Suprapubic skin (tissue), 3 donors: ENCODE data around the gene PHC3.

Source experiments
- EP300 ChIP-seq: sonication (generic); formaldehyde crosslinking; IDR thresholded peaks from one replicate; pipeline ENCODE4 v1.6.1; 2017; ENCODE audit warnings: antibody characterized with exemption
- TF ChIP-seq, protein P1 (sequence below), 2 donors: fragments of 200-600 bp in 1 of 2; fragments of 450-650 bp in 1 of 2; sonication (generic) in 1 of 2; IDR thresholded peaks; one replicate each; pipeline ENCODE4 v1.5.1; 2016 to 2019; ENCODE audit warnings: antibody characterized with exemption in 2 of 2, mild to moderate bottlenecking in 1 of 2, moderate library complexity in 1 of 2

DNA sequence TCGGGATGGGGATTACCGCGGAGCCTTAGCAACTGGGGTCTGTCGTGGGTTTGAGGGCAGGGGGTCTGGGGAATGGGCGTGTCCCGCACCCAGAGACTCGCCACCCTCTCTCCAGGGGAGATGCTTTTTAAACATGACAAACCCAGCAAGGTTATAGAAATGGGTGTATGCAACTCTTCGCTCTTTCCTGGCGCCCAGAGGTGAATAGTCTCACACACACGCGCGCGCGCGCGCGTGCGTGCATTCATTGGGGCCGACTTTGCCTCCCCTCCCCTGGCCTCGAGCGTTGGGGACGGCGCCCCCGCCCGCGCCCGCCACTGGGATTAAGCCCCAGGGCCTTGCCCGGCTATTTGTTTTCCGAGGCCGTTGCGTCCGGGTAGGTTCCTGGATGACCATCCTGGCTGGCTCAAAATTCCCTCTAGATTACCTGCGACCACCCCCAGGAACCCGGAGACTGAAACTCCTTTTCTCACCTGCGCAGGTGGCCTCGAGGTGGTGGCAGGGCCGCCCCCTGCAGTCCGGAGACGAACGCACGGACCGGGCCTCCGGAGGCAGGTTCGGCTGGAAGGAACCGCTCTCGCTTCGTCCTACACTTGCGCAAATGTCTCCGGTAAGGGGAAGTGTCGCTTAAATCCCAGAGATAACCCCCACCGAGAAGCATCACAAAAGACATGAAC, 143.0 kb downstream of the PHC3 start:
- TF ChIP-seq, protein P1, sequence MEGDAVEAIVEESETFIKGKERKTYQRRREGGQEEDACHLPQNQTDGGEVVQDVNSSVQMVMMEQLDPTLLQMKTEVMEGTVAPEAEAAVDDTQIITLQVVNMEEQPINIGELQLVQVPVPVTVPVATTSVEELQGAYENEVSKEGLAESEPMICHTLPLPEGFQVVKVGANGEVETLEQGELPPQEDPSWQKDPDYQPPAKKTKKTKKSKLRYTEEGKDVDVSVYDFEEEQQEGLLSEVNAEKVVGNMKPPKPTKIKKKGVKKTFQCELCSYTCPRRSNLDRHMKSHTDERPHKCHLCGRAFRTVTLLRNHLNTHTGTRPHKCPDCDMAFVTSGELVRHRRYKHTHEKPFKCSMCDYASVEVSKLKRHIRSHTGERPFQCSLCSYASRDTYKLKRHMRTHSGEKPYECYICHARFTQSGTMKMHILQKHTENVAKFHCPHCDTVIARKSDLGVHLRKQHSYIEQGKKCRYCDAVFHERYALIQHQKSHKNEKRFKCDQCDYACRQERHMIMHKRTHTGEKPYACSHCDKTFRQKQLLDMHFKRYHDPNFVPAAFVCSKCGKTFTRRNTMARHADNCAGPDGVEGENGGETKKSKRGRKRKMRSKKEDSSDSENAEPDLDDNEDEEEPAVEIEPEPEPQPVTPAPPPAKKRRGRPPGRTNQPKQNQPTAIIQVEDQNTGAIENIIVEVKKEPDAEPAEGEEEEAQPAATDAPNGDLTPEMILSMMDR (IDR thresholded peaks at IDR 0.05): no peak
- TF ChIP-seq EP300: no peak
